NOMO-1 (cell line): ENCODE data around the gene DRAP1.
"Not testable (repeated sequence)": the region's sequence is repeated elsewhere in the genome, so short reads cannot be mapped to it uniquely, and the experiment has no call there.

Experiments
- DNase-seq, 2 experiments: peaks; one replicate each; lab custom pipeline; 2025; ENCODE audit not compliant: unreplicated experiment in 2 of 2; lab: John Stamatoyannopoulos, UW

Gene DRAP1

DNA sequence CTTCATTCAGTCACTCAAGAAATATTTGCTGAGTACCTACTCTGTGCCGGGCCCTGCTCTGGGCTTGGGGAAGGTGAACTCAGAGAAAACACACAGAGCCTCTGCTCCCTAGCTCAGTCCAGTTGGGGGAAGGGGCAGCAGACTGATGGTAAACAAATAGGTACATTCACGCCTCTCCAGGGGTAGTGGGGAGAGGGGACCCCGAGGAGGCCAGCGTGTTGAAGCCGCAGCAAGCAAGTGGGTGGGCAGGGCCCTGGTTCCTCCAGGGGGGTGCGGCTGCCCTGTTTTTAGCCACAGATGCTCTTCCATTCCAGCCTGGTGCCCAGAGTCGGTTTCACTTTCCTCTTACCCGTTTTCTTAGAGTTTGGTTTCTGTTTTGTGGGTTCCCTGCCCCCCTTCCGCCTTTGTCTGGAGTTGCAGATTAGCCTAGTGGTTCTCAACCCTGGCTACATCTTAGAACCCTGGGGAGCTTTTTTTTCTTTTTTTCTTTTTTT is 8.7 kb downstream of the DRAP1 start:
- DNase-seq: peak; percentile 66 to 88

DNA sequence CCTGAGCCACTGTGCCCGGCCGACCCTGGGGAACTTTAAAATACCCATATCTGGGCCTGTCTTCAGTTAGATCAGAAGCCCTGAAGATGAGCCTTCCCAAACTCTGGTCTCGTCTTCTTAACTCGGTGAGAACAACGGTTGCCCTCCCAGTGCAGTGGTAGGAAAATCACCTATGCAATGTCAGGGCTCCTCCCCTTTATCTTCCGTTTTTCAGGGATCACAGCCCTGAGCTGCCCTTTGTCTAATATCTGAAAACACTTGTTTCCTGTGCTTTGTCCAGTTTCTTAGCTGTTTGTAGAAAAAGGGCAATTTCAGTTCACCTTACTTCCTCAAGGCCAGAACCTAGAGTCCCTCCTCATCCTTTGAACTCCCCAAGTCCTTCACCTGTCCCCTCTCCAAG is 9.4 kb downstream of the DRAP1 start:
- no peak for DNase-seq

- DNase-seq: no peak
Measured at GRCh38 chr11:65931773-65932557, 12.7 kb downstream of the DRAP1 start.

DNA sequence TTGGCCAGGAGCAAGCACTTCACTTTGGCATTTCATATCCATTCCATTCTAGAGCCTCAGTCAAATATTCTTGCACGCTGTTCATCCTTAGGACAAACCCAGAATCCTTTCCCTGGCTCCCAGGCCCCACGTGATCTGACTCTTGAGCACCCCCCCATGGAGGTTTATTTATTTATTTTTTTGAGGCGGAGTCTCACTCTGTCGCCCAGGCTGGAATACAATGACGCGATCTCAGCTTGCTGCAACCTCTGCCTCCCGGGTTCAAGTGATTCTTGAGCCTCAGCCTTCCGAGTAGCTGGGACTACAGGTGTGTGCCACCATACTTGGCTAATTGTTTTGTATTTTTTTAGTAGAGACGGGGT is 13.3 kb downstream of the DRAP1 start:
- no peak for DNase-seq

- no peak for DNase-seq
Measured at GRCh38 chr11:65934014-65934413, 14.8 kb downstream of the DRAP1 start.

GRCh38 chr11:65937766-65938165 is 18.5 kb downstream of the DRAP1 start:
- DNase-seq: no peak

- no peak for DNase-seq
Measured at GRCh38 chr11:65941720-65942310, 22.6 kb downstream of the DRAP1 start.

DNA sequence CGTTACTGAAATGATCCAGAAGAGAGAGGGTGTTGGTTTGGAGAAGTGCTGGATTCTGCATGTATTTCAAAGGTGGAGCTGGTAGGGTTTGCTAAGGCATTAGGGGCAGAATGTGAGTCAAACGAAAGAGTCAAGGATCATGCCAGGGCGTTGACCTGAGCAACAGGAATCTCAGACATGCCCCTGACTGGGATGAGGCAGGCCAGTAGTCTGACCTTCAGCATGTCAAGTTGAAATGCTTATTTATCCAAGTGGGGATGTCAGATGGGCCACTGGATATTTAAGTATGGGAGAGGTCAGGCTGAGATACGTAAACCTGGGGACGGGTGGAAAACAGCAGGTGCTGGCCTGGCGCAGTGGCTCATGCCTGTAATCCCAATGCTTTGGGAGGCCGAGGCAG is 23.3 kb downstream of the DRAP1 start:
- no peak for DNase-seq

DNA sequence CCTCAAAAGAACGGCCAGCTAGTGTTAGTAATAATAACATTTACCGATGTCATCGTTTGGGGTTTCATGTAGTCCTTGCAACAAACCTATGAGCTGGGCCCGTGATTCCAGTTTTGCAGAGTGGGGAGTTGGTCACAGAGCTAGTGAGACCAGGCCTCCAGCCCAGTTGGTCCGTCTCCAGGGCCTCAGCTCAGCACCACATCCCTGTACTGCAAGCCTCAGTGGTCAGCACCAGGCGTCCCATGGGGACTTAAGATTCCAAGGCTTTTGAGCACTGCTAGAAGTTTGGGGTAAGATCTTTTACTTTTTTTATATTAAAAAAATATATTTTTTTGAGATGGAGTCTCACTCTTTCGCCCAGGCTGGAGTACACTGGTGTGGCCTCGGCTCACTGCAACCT is 25.0 kb downstream of the DRAP1 start:
- no peak for DNase-seq

- no peak for DNase-seq
Measured at GRCh38 chr11:65944767-65945166, 25.5 kb downstream of the DRAP1 start.

DNA sequence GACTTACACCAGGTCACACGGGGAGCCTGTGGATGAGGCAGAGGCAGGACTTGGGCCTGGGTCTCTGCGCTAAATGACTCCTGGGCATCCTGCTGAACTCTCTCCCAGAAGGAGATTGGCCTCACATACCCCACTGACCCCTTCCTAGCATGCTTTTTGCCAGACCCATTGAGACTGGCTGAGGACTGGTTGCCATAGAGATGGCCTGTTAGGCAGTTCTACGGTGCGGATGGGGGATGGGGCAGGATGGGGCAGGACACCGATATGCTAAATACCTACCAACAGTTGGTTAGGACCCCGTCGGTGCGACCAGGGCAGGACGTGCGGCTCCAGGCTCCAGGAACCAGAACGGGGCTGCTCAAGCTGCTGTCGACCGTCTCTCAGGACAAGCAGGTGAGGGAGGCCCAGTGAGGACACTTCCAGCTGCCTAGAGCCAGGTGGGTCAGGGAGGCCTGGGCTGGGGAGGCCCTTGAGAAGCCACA is 26.2 kb downstream of the DRAP1 start, which contains the start of gene TSGA10IP:
TSS of gene TSGA10IP (plus strand) at position 51 of the 482 bp plus-strand sequence. CDS start at position 247, 196 bp downstream.
- DNase-seq: no peak

DNA sequence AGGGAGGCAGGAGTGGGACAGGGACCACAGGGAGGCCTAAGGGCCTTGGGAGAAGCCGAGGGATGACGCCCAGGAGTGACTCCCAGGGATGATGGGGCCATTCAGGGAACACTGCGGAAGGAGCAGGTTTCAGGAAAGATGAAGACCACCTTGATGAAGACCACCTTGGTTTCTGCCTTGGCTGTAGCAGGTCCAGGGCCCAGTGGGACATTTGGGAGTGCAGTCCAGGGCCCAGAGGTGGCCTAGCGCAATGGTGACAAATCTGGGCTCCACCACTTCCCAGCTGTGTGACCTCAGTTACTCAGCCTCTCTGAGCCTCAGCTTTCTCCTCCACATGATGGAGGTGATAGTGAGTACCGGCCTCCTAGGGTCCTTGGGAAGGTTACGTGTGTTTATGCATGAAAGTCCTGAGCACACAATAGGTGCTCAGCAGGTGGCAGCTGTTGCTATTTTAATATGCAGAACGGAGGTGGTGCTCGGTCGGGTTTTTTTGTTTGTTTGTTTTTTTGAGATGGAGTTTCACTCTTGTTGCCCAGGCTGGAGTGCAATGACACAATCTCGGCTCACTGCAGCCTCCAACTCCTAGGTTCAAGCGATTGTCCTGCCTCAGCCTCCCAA is 26.8 kb downstream of the DRAP1 start:
- no peak for DNase-seq

- no peak for DNase-seq
Measured at GRCh38 chr11:65946655-65947054, 27.4 kb downstream of the DRAP1 start.

- no peak for DNase-seq
Measured at GRCh38 chr11:65947133-65947532, 27.9 kb downstream of the DRAP1 start.

DNA sequence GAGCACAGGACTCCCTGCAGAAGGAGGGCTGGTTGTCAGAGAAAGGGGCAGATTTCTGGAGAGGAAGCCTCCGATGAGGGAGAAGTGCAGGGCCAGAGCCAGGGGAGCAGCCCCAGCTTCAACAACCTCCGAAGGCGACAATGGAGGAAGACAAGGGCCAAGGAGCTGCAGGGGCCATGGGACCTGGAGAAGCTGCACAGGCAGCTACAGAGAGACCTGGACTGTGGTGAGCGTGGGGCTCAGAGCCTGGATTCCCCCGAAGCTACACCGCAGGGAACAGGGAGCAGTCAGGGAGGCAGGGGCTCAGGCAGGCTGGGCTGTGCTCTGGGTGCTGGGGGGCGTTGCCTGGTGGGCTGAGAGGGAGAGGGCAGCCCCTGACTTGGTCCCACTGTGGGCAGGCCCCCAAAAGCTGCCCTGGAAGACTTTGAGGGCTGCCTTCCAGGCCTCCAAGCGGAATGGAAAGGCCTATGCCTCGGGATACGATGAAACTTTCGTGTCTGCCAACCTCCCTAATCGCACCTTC is 28.4 kb downstream of the DRAP1 start:
- no peak for DNase-seq

- DNase-seq: not testable (repeated sequence)
Measured at GRCh38 chr11:65950711-65951110, 31.5 kb downstream of the DRAP1 start.

- not testable (repeated sequence) for DNase-seq
Measured at GRCh38 chr11:65951641-65952040, 32.4 kb downstream of the DRAP1 start.

DNA sequence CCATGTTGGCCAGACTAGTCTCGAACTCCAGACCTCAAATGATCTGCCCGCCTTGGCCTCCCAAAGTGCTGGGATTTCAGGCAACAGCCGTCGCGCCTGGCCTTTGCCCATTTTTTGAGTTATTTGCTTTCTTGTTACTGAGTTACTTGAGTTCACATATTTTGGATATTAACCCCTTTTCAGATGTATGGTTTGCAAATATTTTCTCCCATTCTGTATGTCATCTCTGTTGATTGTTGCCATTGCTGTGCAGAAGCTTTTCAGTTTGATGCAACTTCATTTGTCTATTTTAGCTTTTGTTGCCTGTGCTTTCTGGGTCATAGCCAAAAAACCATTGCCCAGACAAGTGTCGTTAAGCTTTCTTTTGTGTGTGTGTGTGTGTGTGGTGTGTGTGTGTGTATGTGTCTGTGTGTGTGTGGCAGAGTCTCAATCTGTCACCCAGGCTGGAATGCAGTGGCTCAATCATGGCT is 32.9 kb downstream of the DRAP1 start:
- DNase-seq: no peak

- no peak for DNase-seq
Measured at GRCh38 chr11:65953471-65953870, 34.2 kb downstream of the DRAP1 start.

- DNase-seq: no peak
Measured at GRCh38 chr11:65954771-65955170, 35.5 kb downstream of the DRAP1 start.

DNA sequence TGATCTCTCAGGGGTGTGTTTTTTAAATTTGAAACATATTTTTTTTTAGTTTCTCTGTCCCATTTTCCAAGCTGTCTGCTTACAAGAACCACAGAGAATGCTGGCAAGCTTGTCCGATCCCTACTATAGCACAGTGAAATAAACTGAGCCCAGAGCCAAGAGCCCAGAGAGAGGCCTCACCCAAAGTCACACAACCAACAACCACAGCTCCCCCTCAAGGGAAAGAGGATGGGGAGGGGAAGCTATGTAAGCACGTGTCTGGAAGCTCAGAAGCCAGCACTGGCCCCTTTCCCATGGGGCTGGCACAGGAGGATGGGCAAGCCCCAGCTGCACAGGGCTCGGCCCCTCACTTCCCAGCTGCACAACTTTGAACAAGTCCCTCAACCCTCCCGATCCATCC is 39.1 kb downstream of the DRAP1 start:
- no peak for DNase-seq
